T-helper 2 cell treated with Interferon-gamma antibody and Interleukin-4, amounts not matched to agents 100 ng/mL and 5 ng/mL, for 36 hours (primary cell): Measurements from ENCODE around the gene AOPEP. TPM values are rescaled to one million over a fixed set of nuclear protein-coding genes. Genes with fewer than 3 reads are reported as not detected.
"Not testable (repeated sequence)": the region's sequence is repeated elsewhere in the genome, so short reads cannot be mapped to it uniquely, and the experiment has no call there.

Experiments used
- intact Hi-C: fragments of 100-400 bp; cut with micrococcal nuclease; formaldehyde crosslinking; loops from one replicate; pipeline ENCODE4 v1.15.1; 2023
- total RNA-seq: library from RNA; stranded (reverse); gene quantifications from 2 replicates; pipeline ENCODE4 v1.2.3, GENCODE V29; 2022

AOPEP gene
- total RNA-seq, 1 donor from 2014 or later: 14.1 TPM

GRCh38 chr9:94950579-94951323 is 224.3 kb downstream of the AOPEP start:
- intact Hi-C loops: loop anchor here (5.0 to 10.0 kb wide), 2 partner anchors 88 to 166 kb away; no protein-coding TSS in a partner anchor

GRCh38 chr9:94951324-94952135 is 225.0 kb downstream of the AOPEP start:
- intact Hi-C loops: loop anchor here (5.0 to 10.0 kb wide), 2 partner anchors 89 to 167 kb away; no protein-coding TSS in a partner anchor

GRCh38 chr9:94952565-94953373 is 226.3 kb downstream of the AOPEP start:
- intact Hi-C loops: loop anchor here (5.0 to 10.0 kb wide), 2 partner anchors 90 to 168 kb away; no protein-coding TSS in a partner anchor

GRCh38 chr9:94956731-94957130 is 230.2 kb downstream of the AOPEP start:
- intact Hi-C loops: loop anchor here (10.0 kb wide), 1 partner anchor 172 kb away; no protein-coding TSS in a partner anchor

- intact Hi-C loops: no loop called here
Observed at GRCh38 chr9:94960964-94961363, 234.5 kb downstream of the AOPEP start.

- intact Hi-C loops: no loop called here
Observed at GRCh38 chr9:94961870-94962269, 235.4 kb downstream of the AOPEP start.

- intact Hi-C loops: not testable (repeated sequence)
Observed at GRCh38 chr9:94965631-94966030, 239.1 kb downstream of the AOPEP start.

GRCh38 chr9:94966046-94966445 is 239.5 kb downstream of the AOPEP start:
- intact Hi-C loops: not testable (repeated sequence)

- intact Hi-C loops: no loop called here
Observed at GRCh38 chr9:94967482-94967881, 241.0 kb downstream of the AOPEP start.

- intact Hi-C loops: no loop called here
Observed at GRCh38 chr9:94971378-94972131, 245.1 kb downstream of the AOPEP start.

- intact Hi-C loops: no loop called here
Observed at GRCh38 chr9:94973451-94973941, 247.0 kb downstream of the AOPEP start.

- intact Hi-C loops: no loop called here
Observed at GRCh38 chr9:94974154-94974879, 247.8 kb downstream of the AOPEP start.

- intact Hi-C loops: no loop called here
Observed at GRCh38 chr9:94975480-94975879, 249.0 kb downstream of the AOPEP start.

GRCh38 chr9:94976077-94976476 is 249.6 kb downstream of the AOPEP start:
- intact Hi-C loops: no loop called here

GRCh38 chr9:94977416-94977815 is 250.9 kb downstream of the AOPEP start:
- intact Hi-C loops: no loop called here

GRCh38 chr9:94979904-94980507 is 253.5 kb downstream of the AOPEP start:
- intact Hi-C loops: no loop called here

- intact Hi-C loops: no loop called here
Observed at GRCh38 chr9:94980947-94981722, 254.6 kb downstream of the AOPEP start.

GRCh38 chr9:94981723-94982090 is 255.2 kb downstream of the AOPEP start:
- intact Hi-C loops: no loop called here

GRCh38 chr9:94982211-94982610 is 255.7 kb downstream of the AOPEP start:
- intact Hi-C loops: no loop called here
